NB4 (cell line): ENCODE data around the gene MED15.

Experiments used
- DNase-seq: peaks from one replicate; pipeline ENCODE4 v3.0.0; 2010; ENCODE audit warnings: low read depth
- H3K4me3 ChIP-seq: one replicate; pipeline ENCODE4 v1.5.1; 2011; ENCODE audit warnings: mild to moderate bottlenecking, low read depth, low read length, moderate library complexity
- MYC ChIP-seq: IDR thresholded peaks from 2 replicates; pipeline ENCODE4 v1.6.1; 2011; ENCODE audit warnings: low read depth, low read length
- POLR2A ChIP-seq: IDR thresholded peaks from 2 replicates; pipeline ENCODE4 v1.6.1; 2011; ENCODE audit warnings: mild to moderate bottlenecking; ENCODE audit not compliant: insufficient read length; ENCODE audit errors: extremely low read depth
- TF ChIP-seq, protein P1 (sequence below): IDR thresholded peaks from 2 replicates; pipeline ENCODE4 v1.6.1; 2011; ENCODE audit warnings: low read depth, low read length
- TF ChIP-seq, protein P2 (sequence below): IDR thresholded peaks from one replicate; pipeline ENCODE4 v1.5.1; 2012; ENCODE audit warnings: low read depth, low read length

MED15 gene

DNA sequence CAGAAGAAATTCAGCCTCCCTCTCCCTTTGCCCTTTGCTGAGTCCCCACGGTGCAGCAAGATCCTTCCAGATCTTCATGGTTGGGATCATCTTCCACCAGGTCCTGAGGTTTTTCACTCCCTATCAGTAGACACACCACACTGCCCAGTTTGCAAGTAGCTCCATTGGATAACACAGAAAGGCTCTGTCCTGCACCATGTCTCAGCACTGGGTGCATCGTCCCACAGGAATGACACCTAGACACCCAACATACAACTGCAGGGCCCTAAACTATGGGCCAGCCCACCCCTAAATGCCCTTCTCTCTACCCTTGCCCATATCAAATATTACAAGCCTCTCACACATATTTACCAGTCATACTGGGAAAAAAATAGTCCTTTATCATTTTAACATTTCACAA, 21.2 kb upstream of the MED15 start:
- H3K4me3 ChIP-seq, result no peak overlapping the region
- DNase-seq, result no peak
- TF ChIP-seq POLR2A (no peak), MYC (no peak)
- TF ChIP-seq, protein P1, sequence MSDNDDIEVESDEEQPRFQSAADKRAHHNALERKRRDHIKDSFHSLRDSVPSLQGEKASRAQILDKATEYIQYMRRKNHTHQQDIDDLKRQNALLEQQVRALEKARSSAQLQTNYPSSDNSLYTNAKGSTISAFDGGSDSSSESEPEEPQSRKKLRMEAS, result no peak
- TF ChIP-seq, protein P2, sequence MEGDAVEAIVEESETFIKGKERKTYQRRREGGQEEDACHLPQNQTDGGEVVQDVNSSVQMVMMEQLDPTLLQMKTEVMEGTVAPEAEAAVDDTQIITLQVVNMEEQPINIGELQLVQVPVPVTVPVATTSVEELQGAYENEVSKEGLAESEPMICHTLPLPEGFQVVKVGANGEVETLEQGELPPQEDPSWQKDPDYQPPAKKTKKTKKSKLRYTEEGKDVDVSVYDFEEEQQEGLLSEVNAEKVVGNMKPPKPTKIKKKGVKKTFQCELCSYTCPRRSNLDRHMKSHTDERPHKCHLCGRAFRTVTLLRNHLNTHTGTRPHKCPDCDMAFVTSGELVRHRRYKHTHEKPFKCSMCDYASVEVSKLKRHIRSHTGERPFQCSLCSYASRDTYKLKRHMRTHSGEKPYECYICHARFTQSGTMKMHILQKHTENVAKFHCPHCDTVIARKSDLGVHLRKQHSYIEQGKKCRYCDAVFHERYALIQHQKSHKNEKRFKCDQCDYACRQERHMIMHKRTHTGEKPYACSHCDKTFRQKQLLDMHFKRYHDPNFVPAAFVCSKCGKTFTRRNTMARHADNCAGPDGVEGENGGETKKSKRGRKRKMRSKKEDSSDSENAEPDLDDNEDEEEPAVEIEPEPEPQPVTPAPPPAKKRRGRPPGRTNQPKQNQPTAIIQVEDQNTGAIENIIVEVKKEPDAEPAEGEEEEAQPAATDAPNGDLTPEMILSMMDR, result no peak

DNA sequence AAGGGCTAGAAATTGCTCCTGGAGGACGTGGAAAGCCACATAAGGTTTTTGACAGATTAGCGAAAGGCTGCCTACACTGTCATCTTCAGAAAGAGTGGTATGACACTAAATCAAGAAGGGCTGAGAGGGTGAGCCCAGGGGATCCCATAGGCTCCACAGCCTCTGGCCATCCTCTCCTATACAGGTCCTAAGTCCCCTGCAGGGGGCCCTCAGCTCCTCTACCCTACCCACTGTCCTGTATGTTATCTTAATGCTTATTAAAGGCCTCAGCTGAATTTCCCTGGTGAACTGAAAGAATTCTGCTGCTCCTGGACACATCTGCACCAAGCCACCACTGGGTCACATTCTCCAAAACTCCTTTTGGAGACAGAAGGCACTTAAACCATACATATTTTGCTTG, 19.7 kb upstream of the MED15 start:
- TF ChIP-seq, protein P1, result no peak
- TF ChIP-seq, protein P2, result no peak
- TF ChIP-seq MYC (no peak), POLR2A (no peak)
- no peak for DNase-seq
- H3K4me3 ChIP-seq, result no peak overlapping the region

DNA sequence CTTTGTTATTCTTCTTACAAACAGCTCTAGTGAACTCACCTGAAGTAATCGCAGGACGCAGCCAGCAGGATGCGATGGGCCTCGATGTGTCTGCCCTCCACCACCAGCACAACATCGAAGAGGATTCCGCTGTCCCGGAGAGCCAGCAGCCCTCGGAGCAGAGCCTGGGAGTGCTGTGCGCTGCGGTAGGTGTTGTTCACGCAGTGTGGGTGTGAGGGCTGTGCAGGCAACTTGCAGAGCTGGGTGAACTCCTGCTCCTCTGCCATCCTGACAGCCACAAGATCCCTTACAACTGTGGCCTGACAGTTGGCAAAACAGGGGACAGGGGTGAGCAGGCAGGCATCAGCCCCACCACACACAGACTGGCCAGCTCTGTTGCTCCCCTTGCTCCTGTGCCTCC, 18.5 kb upstream of the MED15 start:
- TF ChIP-seq, protein P2, result no peak
- TF ChIP-seq, protein P1, result no peak
- no peak for TF ChIP-seq POLR2A
- TF ChIP-seq MYC, result no peak
- no peak overlapping the region for H3K4me3 ChIP-seq
- no peak for DNase-seq

DNA sequence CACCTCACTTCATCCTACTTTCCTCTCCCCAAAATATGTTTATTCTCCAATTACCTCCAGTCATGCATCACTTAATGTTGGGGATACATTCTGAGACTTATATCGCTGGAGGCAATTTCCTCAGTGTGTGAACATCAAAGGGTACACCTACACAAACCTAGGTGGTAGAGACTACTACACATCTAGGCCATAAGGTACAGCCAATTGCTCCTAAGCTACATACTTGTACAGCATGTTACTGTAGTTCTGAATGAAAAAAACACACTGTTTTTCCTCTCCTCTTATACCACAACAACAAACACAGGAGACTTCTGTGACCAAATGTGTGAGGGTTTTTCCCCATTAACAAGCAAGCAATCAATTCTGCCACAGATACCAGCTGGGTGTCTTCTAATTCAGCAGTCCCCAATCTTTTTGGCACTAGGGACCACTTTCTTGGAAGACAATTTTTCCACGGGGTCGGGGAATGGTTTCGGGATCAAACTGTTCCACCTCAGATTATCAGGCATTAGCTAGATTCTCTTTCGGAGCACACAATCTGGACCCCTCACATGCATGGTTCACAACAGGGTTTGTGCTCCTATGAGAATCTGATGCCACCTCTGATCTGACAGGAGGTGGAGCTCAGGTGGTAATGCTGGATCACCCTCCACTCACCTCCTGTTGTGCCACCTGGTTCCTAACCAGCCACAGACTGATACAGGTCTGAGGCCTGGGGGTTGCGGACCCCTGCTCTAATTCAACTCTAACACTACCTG, 17.0 kb upstream of the MED15 start:
- DNase-seq, result no peak
- TF ChIP-seq POLR2A (no peak), MYC (no peak)
- TF ChIP-seq, protein P2, result no peak
- TF ChIP-seq, protein P1, result no peak
- H3K4me3 ChIP-seq, result no peak overlapping the region

DNA sequence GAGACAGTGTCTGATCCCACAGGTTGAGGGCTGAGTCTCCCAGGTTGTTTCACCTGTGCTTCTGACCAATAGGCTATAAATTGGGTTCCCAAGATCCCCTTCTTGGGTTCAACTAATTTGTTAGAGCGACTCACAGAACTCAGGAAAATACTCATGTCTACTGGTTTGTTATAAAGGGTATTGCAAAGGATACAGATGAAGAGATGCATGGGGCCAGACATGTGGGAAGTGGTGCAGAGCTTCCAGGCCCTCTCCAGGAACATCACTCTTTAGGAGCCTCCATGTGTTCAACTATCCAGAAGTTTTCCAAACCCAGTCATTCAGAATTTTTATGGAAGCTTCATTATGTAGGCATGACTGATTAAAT, 16.5 kb upstream of the MED15 start:
- TF ChIP-seq MYC, result no peak
- TF ChIP-seq, protein P1, result no peak
- TF ChIP-seq, protein P2, result no peak
- no peak for TF ChIP-seq POLR2A
- no peak for DNase-seq
- H3K4me3 ChIP-seq, result no peak overlapping the region
